ENCODE data around the gene ALAS2. TPM values are rescaled to one million over a fixed set of nuclear protein-coding genes. Genes with fewer than 3 reads are reported as not detected.

ALAS2 gene
- total RNA-seq, 2 experiments from 2014 or later = not detected

Other genes starting within 250 kb of the ALAS2 start
- not detected for gene ITIH6, start 232.7 kb downstream of the ALAS2 start, total RNA-seq
- 10 to 100 TPM; 31.7 to 34.4 TPM for gene MAGED2, start 223.2 kb downstream of the ALAS2 start, total RNA-seq
- 1 to 10 TPM; 5.7 to 6.3 TPM for gene TRO, start 110.2 kb downstream of the ALAS2 start, total RNA-seq
- gene PFKFB1, start 36.8 kb downstream of the ALAS2 start, total RNA-seq = under 1 TPM; 0.63 to 0.67 TPM
- gene APEX2, start 30.6 kb downstream of the ALAS2 start, total RNA-seq = 10 to 100 TPM; 36.8 to 39.4 TPM
- gene PAGE2B, start 44.1 kb upstream of the ALAS2 start, total RNA-seq = not detected
- gene PAGE2, start 58.0 kb upstream of the ALAS2 start, total RNA-seq = not detected
- 1 to 10 TPM; 1.6 to 1.7 TPM for gene PAGE5, start 189.4 kb upstream of the ALAS2 start, total RNA-seq
- gene PAGE3, start 233.9 kb upstream of the ALAS2 start, total RNA-seq = not detected

Measured in activated CD8-positive, alpha-beta memory T cell treated with anti-CD3 and anti-CD28 coated beads for 36 hours (primary cell).